Subcutaneous adipose tissue (tissue), 4 donors: ENCODE measurements around the gene FAM180A. TPM values are rescaled to one million over a fixed set of nuclear protein-coding genes. Genes with fewer than 3 reads are reported as not detected.

Source experiments
- CTCF ChIP-seq: fragments of 450-650 bp; IDR thresholded peaks from one replicate; pipeline ENCODE4 v1.5.1; 2016; ENCODE audit warnings: low read depth, mild to moderate bottlenecking, control low read depth, antibody characterized with exemption, moderate library complexity
- total RNA-seq, 4 donors: library from RNA; depleted of rRNA; stranded (reverse); fragments of >200 nt; gene quantifications; one replicate each; pipeline ENCODE4 v1.1.0, GENCODE V29; 2016

Gene FAM180A
- total RNA-seq, 4 donors from 2014 or later = 1.1 to 9.9 (median 6.3) TPM

GRCh38 chr7:135726276-135726788 lies 22.3 kb downstream of the FAM180A start:
- no peak for TF ChIP-seq CTCF

- no peak for TF ChIP-seq CTCF
Observed at GRCh38 chr7:135723411-135723810, 25.2 kb downstream of the FAM180A start.

GRCh38 chr7:135721198-135721820 lies 27.3 kb downstream of the FAM180A start:
- TF ChIP-seq CTCF = no peak

- TF ChIP-seq CTCF = no peak
Observed at GRCh38 chr7:135719688-135720087, 28.9 kb downstream of the FAM180A start.

GRCh38 chr7:135718794-135719437 lies 29.7 kb downstream of the FAM180A start:
- TF ChIP-seq CTCF = no peak

GRCh38 chr7:135718219-135718618 lies 30.4 kb downstream of the FAM180A start:
- TF ChIP-seq CTCF = no peak

- no peak for TF ChIP-seq CTCF
Observed at GRCh38 chr7:135717693-135718092, 30.9 kb downstream of the FAM180A start.
